D721Med (cell line): ENCODE data around the gene KHDRBS2.
A peak's percentile ranks its signal among the peaks of the same experiment; 100 is the strongest.

Experiments used
- DNase-seq: peaks from one replicate; pipeline ENCODE4 v3.0.0; 2011; ENCODE audit warnings: low spot score; ENCODE audit not compliant: insufficient read length
- FAIRE-seq: peaks from 2 replicates; lab custom pipeline; 2011; peaks lifted over from hg19 to GRCh38; lab: Jason Lieb, UNC
- TF ChIP-seq, protein P1 (sequence below): IDR thresholded peaks from 2 replicates; pipeline ENCODE4 v1.5.1; 2012; ENCODE audit warnings: mild to moderate bottlenecking, control low read depth; ENCODE audit not compliant: insufficient read depth; ENCODE audit errors: missing control alignments

KHDRBS2 gene

DNA sequence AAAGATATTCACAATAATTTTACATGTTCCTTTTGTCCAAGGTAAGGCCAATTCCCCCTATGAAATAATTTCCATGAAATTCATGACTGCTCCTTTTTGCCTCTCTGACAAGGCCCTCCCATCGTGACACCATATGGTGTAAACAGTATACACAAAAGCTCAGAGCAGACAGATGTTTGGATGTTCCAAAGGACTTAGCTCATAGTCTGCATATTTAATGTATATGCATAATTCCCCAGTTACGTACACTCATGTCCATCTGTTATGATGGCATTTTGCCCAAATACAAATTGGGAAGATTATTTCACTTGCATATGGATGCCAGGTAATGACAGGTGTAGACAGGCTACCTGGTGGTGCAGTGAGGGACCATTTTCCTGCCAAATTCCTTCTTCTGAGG, 376.5 kb downstream of the KHDRBS2 start:
- TF ChIP-seq, protein P1, sequence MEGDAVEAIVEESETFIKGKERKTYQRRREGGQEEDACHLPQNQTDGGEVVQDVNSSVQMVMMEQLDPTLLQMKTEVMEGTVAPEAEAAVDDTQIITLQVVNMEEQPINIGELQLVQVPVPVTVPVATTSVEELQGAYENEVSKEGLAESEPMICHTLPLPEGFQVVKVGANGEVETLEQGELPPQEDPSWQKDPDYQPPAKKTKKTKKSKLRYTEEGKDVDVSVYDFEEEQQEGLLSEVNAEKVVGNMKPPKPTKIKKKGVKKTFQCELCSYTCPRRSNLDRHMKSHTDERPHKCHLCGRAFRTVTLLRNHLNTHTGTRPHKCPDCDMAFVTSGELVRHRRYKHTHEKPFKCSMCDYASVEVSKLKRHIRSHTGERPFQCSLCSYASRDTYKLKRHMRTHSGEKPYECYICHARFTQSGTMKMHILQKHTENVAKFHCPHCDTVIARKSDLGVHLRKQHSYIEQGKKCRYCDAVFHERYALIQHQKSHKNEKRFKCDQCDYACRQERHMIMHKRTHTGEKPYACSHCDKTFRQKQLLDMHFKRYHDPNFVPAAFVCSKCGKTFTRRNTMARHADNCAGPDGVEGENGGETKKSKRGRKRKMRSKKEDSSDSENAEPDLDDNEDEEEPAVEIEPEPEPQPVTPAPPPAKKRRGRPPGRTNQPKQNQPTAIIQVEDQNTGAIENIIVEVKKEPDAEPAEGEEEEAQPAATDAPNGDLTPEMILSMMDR = no peak
- DNase-seq (no peak), FAIRE-seq (no peak)

DNA sequence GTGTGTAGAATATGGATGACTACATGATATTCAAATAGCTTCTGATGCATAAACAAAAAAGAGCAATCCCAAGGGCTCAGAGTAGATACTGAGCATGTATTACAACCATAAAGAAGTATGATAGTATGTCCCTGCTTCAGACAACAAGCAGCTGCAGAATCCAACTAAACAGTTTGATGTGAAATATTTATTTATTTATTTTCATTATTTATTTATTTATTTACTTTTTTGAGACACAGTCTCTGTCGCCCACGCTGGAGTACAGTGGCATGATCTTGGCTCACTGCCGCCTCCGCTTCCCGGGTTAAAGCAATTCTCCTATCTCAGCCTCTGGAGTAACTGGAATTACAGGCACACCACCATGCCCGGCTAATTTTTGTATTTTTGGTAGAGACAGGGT, 384.3 kb downstream of the KHDRBS2 start:
- FAIRE-seq (no peak), DNase-seq (no peak)
- TF ChIP-seq, protein P1 = no peak

DNA sequence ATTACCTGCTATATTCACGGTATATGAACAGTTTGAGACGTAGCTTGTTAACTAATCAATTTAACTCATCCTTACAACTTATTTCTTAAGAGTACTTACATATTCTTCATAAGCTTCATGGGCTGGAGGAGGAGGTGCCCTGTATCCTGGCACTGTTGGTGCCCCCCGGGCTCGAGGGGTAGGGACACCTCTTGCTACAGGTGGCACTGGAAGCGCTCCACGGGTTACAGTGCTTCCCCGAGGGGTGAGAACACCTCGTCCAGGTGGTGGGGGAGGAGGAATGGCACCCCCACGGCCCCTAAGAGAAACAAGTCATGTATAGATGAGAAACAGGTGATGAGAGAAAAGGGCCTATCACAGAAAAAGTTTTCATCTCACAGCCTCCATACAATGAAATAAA, 391.5 kb downstream of the KHDRBS2 start:
- FAIRE-seq = no peak

DNA sequence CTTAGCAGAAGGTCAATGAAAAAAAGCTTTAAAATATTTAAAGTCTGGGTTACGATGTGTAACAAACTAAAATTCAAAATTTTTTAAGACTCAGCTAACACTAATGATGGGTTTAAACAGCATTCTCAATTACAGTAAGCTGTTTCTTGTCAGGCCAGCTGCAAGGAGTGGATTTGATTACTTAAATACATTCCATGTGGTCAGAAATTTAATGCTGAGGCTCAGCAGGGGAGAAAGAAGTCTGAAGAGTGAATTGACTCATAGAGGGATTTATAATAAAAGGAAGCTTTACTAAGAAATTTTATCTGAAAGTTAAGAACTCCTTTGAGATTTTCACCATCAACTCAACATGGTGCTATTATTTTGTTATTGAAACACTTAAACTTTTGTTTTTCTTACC, 398.6 kb downstream of the KHDRBS2 start:
- TF ChIP-seq, protein P1 = no peak
- peak; percentile 46 for FAIRE-seq
- no peak for DNase-seq

More for the DNA sequence above, 391.5 kb downstream of the KHDRBS2 start:
- TF ChIP-seq, protein P1 = no peak
- DNase-seq = no peak

DNA sequence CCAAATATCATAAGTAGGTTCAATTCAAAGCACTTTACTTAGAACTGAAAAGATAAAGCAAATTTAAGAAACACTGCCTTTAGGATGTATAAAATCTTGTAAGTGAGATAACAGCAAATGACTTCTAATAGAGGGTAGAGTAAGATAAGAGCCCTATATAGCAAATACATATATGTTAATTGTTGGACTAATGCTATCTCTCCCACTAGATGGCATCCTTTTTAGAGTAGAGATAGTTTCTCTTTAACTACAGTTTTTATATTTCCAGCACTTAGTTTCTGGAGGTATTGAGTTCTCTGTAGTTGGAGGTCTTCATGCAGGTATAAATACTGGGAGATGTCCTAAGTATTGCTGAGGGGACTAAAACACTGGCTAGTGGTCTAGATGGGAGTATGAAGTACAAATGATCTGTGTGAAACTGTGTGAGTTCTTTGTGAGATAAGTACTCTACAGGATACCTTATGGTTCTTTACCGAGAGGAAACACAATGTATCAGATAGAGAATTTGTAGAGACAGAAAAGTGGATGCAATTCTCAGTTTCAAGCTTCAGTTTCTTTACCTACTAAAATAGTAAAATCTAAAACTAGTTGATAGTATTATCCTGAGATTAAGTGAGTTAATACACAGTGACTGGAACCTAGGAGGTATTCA, 399.3 kb downstream of the KHDRBS2 start:
- no peak for FAIRE-seq
- DNase-seq = no peak

DNA sequence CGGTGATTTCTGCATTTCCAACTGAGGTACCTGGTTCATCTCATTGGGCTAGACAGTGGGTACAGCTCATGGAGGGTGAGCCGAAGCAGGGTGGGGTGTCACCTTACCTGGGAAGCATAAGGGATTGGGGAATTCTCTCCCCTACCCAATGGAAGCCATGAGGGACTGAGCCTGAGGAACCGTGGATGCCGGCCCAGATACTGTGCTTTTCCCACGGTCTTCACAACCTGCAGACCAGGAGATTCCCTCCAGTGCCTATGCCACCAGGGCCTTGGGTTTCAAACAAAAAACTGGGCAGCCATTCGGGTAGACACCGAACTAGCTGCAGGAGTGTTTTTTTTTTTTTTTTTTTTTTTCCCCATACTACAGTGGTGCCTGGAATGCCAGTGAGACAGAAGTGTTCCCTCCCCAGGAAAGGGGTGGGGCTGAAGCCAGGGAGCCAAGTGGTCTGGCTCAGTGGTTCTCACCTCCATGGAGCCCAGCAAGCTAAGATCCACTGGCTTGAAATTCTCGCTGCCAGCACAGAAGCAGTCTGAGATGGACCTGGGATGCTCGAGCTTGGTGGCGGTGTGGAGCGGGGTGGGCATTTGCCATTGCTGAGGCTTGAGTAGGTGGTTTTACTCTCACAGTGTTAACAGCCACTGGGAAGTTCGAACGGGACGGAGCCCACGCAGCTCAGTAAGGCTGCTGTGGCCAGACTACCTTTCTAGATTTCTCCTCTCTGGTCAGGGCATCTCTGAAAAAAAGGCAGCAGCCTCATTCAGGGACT, 416.2 kb downstream of the KHDRBS2 start:
- DNase-seq (no peak), FAIRE-seq (no peak)
- TF ChIP-seq, protein P1 = no peak

More for the DNA sequence above, 399.3 kb downstream of the KHDRBS2 start:
- TF ChIP-seq, protein P1 = peak; percentile 46
